Colonic mucosa (tissue), 4 donors: ENCODE measurements around the gene FOXA3. TPM values are rescaled to one million over a fixed set of nuclear protein-coding genes. Genes with fewer than 3 reads are reported as not detected.
A peak's percentile ranks its signal among the peaks of the same experiment; 100 is the strongest.

Experiments
- DNase-seq: peaks from one replicate; pipeline ENCODE4 v3.0.0-alpha.2; 2020
- H3K27ac ChIP-seq: fragments of 200-600 bp; one replicate; pipeline ENCODE4 v1.8.0; 2021
- H3K27me3 ChIP-seq: fragments of 200-600 bp; one replicate; pipeline ENCODE4 v1.8.0; 2021
- H3K36me3 ChIP-seq: fragments of 200-600 bp; one replicate; pipeline ENCODE4 v1.8.0; 2021
- H3K4me1 ChIP-seq: fragments of 200-600 bp; one replicate; pipeline ENCODE4 v1.8.0; 2021; ENCODE audit warnings: mild to moderate bottlenecking
- H3K4me3 ChIP-seq: fragments of 200-600 bp; one replicate; pipeline ENCODE4 v1.8.0; 2021
- H3K9ac ChIP-seq, 2 donors: one replicate each; pipeline ENCODE4 v1.7.0; 2013; ENCODE audit warnings: control low read depth in 2 of 2, low read depth in 2 of 2, low read length in 2 of 2
- H3K9me3 ChIP-seq: fragments of 200-600 bp; one replicate; pipeline ENCODE4 v1.8.0; 2021
- intact Hi-C: fragments of 100-400 bp; cut with DNase I; formaldehyde crosslinking; loops from one replicate; pipeline ENCODE4 v1.14.1; 2022
- total RNA-seq, 2 donors: library from RNA; stranded (reverse); fragmentation: NEBNext Ultra II Directional in 1 of 2; extraction: Animal tissue kit (Norgen Biotek cat#: 25700) in 1 of 2; gene quantifications; one replicate each; pipeline ENCODE4 v1.2.1, GENCODE V29; 2021
- TF ChIP-seq, protein P1 (sequence below): fragments of 200-600 bp; IDR thresholded peaks from one replicate; pipeline ENCODE4 v1.8.0; 2022; ENCODE audit warnings: antibody characterized with exemption, mild to moderate bottlenecking
- donor health status: healthy.
- donor health status: DM: no; HTN: no; CAD: no.
- donor health status: DM: no; HTN: no; CAD: no.

FOXA3 gene
- total RNA-seq, 2 donors from 2014 or later, result 48.5 to 55.9 TPM

DNA sequence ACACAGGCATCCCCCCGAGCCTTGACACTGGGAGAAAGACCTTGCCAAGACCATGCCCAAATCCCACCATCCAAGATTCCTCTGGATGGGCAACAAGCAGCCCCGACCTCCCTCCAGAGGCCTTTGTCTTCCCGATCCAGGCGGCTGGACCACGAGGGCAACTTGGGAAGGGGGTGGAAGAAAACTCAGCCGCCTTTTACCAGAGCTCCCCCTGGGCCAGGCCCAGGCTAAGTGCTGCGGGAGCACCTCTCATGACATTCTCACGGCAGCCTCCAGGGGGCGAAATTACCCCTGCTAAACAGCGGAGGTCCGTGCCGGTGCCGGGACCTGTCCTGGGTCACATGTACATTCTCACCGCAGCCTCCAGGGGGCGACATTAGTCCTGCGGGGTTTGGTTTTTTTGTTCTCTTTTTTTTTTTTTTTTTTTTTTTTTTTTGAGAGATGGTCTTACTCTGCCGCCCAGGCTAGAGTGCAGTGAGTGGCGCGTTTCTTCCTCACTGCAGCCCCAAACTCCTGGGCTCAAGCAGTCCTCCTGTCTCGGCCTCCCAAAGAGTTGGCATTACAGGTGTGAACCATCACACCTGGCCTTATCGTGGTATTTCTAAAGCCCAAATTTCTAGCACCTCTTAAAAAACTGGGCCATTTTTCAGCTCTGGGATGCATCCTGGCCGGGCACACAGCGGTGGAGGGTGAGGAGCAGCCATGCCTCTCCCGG, 47.0 kb upstream of the FOXA3 start:
- H3K9ac ChIP-seq, result no peak overlapping the region
- DNase-seq, result peak; percentile 97
- no peaks in the 10 kb centered on the region for H3K4me1 ChIP-seq
- intact Hi-C loops, result loop anchor here (10.0 kb wide), 1 partner anchor 68 kb away; the partner anchor contains the start of gene IRF2BP1
- no peaks in the 10 kb centered on the region for H3K9me3 ChIP-seq
- TF ChIP-seq, protein P1, sequence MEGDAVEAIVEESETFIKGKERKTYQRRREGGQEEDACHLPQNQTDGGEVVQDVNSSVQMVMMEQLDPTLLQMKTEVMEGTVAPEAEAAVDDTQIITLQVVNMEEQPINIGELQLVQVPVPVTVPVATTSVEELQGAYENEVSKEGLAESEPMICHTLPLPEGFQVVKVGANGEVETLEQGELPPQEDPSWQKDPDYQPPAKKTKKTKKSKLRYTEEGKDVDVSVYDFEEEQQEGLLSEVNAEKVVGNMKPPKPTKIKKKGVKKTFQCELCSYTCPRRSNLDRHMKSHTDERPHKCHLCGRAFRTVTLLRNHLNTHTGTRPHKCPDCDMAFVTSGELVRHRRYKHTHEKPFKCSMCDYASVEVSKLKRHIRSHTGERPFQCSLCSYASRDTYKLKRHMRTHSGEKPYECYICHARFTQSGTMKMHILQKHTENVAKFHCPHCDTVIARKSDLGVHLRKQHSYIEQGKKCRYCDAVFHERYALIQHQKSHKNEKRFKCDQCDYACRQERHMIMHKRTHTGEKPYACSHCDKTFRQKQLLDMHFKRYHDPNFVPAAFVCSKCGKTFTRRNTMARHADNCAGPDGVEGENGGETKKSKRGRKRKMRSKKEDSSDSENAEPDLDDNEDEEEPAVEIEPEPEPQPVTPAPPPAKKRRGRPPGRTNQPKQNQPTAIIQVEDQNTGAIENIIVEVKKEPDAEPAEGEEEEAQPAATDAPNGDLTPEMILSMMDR, result peak; percentile 98
- no peaks in the 10 kb centered on the region for H3K36me3 ChIP-seq
- no peaks in the 10 kb centered on the region for H3K27me3 ChIP-seq
- no peak overlapping the region for H3K27ac ChIP-seq
- H3K4me3 ChIP-seq, result no peak overlapping the region

DNA sequence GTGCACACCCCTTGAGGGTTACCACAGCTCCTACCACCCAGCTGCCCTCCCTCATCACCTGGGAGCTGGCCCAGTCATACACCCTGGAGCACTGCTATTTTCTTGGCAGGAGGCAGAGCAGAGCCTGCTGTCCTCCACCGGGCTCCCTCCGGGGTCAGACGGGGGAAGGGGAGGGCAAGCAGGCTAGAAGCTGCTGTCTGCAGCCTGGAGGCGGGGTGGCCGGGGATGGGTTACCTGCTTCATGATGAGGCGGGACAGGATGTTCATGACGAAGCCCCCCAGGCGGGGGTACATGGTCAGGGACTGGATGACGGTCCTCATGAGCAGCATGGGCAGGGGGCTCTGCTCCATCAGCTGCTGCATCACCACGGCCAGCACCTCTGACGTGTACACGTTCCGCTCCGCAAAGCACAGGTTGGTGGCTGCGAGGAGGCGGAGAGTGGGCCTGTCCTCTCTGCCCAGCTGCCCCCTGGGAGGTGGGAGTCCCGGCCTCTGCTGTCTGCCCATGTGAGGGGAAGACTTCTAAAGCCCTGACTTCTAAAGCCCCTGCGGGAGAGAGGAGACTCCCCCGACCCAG, 46.3 kb upstream of the FOXA3 start:
- Histone ChIP-seq H3K4me1 (no peaks in the 10 kb centered on the region), H3K9me3 (no peaks in the 10 kb centered on the region), H3K9ac (no peak overlapping the region), H3K36me3 (no peaks in the 10 kb centered on the region), H3K27me3 (no peaks in the 10 kb centered on the region), H3K4me3 (no peak overlapping the region), H3K27ac (no peak overlapping the region)
- intact Hi-C loops, result loop anchor here (10.0 kb wide), 1 partner anchor 67 kb away; the partner anchor contains the start of gene IRF2BP1
- DNase-seq, result no peak
- TF ChIP-seq, protein P1, result no peak

- H3K36me3 ChIP-seq, result no peaks in the 10 kb centered on the region
- intact Hi-C loops, result loop anchor here (10.0 kb wide), 1 partner anchor 65 kb away; the partner anchor contains the start of gene IRF2BP1
- peaks cover 2% of the 10 kb centered on the region for H3K4me1 ChIP-seq
- H3K9ac ChIP-seq, result no peak overlapping the region
- no peaks in the 10 kb centered on the region for H3K9me3 ChIP-seq
- TF ChIP-seq, protein P1, result no peak
- H3K27me3 ChIP-seq, result no peaks in the 10 kb centered on the region
- H3K4me3 ChIP-seq, result no peak overlapping the region
- DNase-seq, result no peak
- no peak overlapping the region for H3K27ac ChIP-seq
Measured at GRCh38 chr19:45819769-45820168, 44.4 kb upstream of the FOXA3 start.

GRCh38 chr19:45820413-45821102, 43.6 kb upstream of the FOXA3 start:
- Histone ChIP-seq H3K27me3 (no peaks in the 10 kb centered on the region), H3K4me1 (peaks cover 4% of the 10 kb centered on the region), H3K36me3 (no peaks in the 10 kb centered on the region), H3K9ac (no peak overlapping the region), H3K9me3 (no peaks in the 10 kb centered on the region), H3K27ac (no peak overlapping the region), H3K4me3 (no peak overlapping the region)
- no peak for DNase-seq
- intact Hi-C loops, result no loop called here
- TF ChIP-seq, protein P1, result no peak

- TF ChIP-seq, protein P1, result no peak
- Histone ChIP-seq H3K9ac (no peak overlapping the region), H3K9me3 (no peaks in the 10 kb centered on the region), H3K4me3 (no peak overlapping the region), H3K27me3 (no peaks in the 10 kb centered on the region), H3K36me3 (peaks cover 3% of the 10 kb centered on the region), H3K27ac (no peak overlapping the region), H3K4me1 (peaks cover 4% of the 10 kb centered on the region)
- intact Hi-C loops, result no loop called here
- no peak for DNase-seq
Measured at GRCh38 chr19:45821103-45821521, 43.0 kb upstream of the FOXA3 start.
